HepG2 (cell line): ENCODE data around the gene ANKS3.

Experiments
- CTCF ChIP-seq: sonication (generic); formaldehyde crosslinking; IDR thresholded peaks from 2 replicates; pipeline ENCODE4 v1.5.0; 2020; ENCODE audit warnings: mild to moderate bottlenecking, missing genetic modification reagents, moderate library complexity
- ELF4 ChIP-seq: sonication (generic); formaldehyde crosslinking; IDR thresholded peaks from 2 replicates; pipeline ENCODE4 v1.5.0; 2020; ENCODE audit warnings: missing genetic modification reagents, mild to moderate bottlenecking, moderate library complexity, borderline replicate concordance
- ETV6 ChIP-seq: sonication (generic); formaldehyde crosslinking; conservative IDR thresholded peaks from 2 replicates; pipeline ENCODE4 v1.4.0; 2020; ENCODE audit warnings: missing genetic modification reagents
- FOXP4 ChIP-seq: sonication (generic); formaldehyde crosslinking; IDR thresholded peaks from 2 replicates; pipeline ENCODE4 v1.4.0; 2020; ENCODE audit warnings: missing genetic modification reagents
- HOXA9 ChIP-seq: sonication (generic); formaldehyde crosslinking; IDR thresholded peaks from 2 replicates; pipeline ENCODE4 v1.8.1; 2022; ENCODE audit warnings: missing genetic modification reagents, mild to moderate bottlenecking, moderate library complexity, borderline replicate concordance
- JUND ChIP-seq: sonication (generic); formaldehyde crosslinking; IDR thresholded peaks from 2 replicates; pipeline ENCODE4 v1.8.0; 2022; ENCODE audit warnings: mild to moderate bottlenecking, missing genetic modification reagents
- POLR2A ChIP-seq, 2 experiments: IDR thresholded peaks; 2 replicates each; pipeline ENCODE4 v1.6.1; 2011; ENCODE audit warnings: low read depth in 2 of 2, low read length in 2 of 2, mild to moderate bottlenecking in 1 of 2, moderate library complexity in 1 of 2; ENCODE audit not compliant: insufficient read depth in 1 of 2
- RAD21 ChIP-seq: fragments of 450-650 bp; formaldehyde crosslinking; IDR thresholded peaks from 2 replicates; pipeline ENCODE4 v1.5.0; 2020; ENCODE audit warnings: mild to moderate bottlenecking
- SMAD3 ChIP-seq: sonication (generic); formaldehyde crosslinking; IDR thresholded peaks from 2 replicates; pipeline ENCODE4 v1.4.0; 2020; ENCODE audit warnings: missing genetic modification reagents
- SMC3 ChIP-seq: IDR thresholded peaks from 2 replicates; pipeline ENCODE4 v1.6.1; 2011; ENCODE audit warnings: low read length, improper control_type of control experiment
- ZBTB1 ChIP-seq: sonication (generic); formaldehyde crosslinking; IDR thresholded peaks from 2 replicates; pipeline ENCODE4 v1.4.0; 2020; ENCODE audit warnings: missing genetic modification reagents, borderline replicate concordance
- TF ChIP-seq, protein P1 (sequence below): sonication (generic); formaldehyde crosslinking; IDR thresholded peaks from 2 replicates; pipeline ENCODE4 v1.8.1; 2023; ENCODE audit warnings: mild to moderate bottlenecking, inconsistent platforms, moderate library complexity, missing genetic modification reagents, borderline replicate concordance
- TF ChIP-seq, protein P2 (sequence below): IDR thresholded peaks from 2 replicates; pipeline ENCODE4 v1.6.1; 2012; ENCODE audit warnings: inconsistent platforms
- TF ChIP-seq, protein P3 (sequence below): sonication (generic); formaldehyde crosslinking; IDR thresholded peaks from 2 replicates; pipeline ENCODE4 v1.5.0; 2020; ENCODE audit warnings: missing genetic modification reagents

GRCh38 chr16:4656221-4656620, 77.8 kb downstream of the ANKS3 start:
- TF ChIP-seq SMAD3 (no peak), CTCF (CRISPR knock-in tag) (no peak), FOXP4 (no peak), SMC3 (no peak), ELF4 (CRISPR knock-in tag) (no peak), JUND (CRISPR knock-in tag) (no peak), RAD21 (no peak), ZBTB1 (CRISPR knock-in tag) (no peak), HOXA9 (CRISPR knock-in tag) (no peak), POLR2A (IDR thresholded peaks at IDR 0.05; ENCODE audit: insufficient read depth in 1 of 2, low read depth in 2 of 2, low read length in 2 of 2) (no peak), ETV6 (CRISPR knock-in tag) (no peak)
- TF ChIP-seq, protein P1, sequence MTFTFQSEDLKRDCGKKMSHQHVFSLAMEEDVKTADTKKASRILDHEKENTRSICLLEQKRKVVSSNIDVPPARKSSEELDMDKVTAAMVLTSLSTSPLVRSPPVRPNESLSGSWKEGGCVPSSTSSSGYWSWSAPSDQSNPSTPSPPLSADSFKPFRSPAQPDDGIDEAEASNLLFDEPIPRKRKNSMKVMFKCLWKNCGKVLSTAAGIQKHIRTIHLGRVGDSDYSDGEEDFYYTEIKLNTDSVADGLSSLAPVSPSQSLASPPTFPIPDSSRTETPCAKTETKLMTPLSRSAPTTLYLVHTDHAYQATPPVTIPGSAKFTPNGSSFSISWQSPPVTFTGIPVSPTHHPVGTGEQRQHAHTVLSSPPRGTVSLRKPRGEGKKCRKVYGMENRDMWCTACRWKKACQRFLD, result no peak
- TF ChIP-seq, protein P2, sequence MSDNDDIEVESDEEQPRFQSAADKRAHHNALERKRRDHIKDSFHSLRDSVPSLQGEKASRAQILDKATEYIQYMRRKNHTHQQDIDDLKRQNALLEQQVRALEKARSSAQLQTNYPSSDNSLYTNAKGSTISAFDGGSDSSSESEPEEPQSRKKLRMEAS, result no peak
- TF ChIP-seq, protein P3, sequence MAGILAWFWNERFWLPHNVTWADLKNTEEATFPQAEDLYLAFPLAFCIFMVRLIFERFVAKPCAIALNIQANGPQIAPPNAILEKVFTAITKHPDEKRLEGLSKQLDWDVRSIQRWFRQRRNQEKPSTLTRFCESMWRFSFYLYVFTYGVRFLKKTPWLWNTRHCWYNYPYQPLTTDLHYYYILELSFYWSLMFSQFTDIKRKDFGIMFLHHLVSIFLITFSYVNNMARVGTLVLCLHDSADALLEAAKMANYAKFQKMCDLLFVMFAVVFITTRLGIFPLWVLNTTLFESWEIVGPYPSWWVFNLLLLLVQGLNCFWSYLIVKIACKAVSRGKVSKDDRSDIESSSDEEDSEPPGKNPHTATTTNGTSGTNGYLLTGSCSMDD (CRISPR knock-in tag), result no peak
